MCF 10A (cell line): ENCODE results near the gene INPP5D. TPM values are rescaled to one million over a fixed set of nuclear protein-coding genes. Genes with fewer than 3 reads are reported as not detected.
"Not testable (repeated sequence)": the region's sequence is repeated elsewhere in the genome, so short reads cannot be mapped to it uniquely, and the experiment has no call there.

Experiments
- BruUV-seq: library from RNA; stranded (reverse); fragments of 400-500 nt; replicated peaks from 2 replicates; lab custom pipeline; 2021; lab: Mats Ljungman, UMichigan
- CTCF ChIA-PET: fragments of 300-600 bp; sonication (Branson Sonifier 250); formaldehyde crosslinking; extraction: SDS; loops from one replicate; lab custom pipeline; 2021; ENCODE audit warnings: antibody characterized with exemption, inconsistent platforms; lab: Yijun Ruan, JAX
- POLR2A ChIA-PET: fragments of 300-600, 350-650 bp; sonication (Branson Sonifier 250); formaldehyde crosslinking; extraction: SDS; loops from one replicate; lab custom pipeline; 2020; ENCODE audit warnings: antibody characterized with exemption, inconsistent platforms; lab: Yijun Ruan, JAX
- DNase-seq: peaks from one replicate; pipeline ENCODE4 v3.0.0-alpha.2; 2018; ENCODE audit not compliant: unreplicated experiment
- H3K27ac Mint-ChIP-seq: one replicate; pipeline ENCODE4 v1.8.0; 2022; ENCODE audit warnings: mild to moderate bottlenecking, low read depth, mixed read lengths; ENCODE audit not compliant: unreplicated experiment
- H3K27me3 Mint-ChIP-seq: one replicate; pipeline ENCODE4 v1.8.0; 2022; ENCODE audit warnings: mixed read lengths; ENCODE audit not compliant: insufficient read depth, unreplicated experiment
- H3K36me3 Mint-ChIP-seq: one replicate; pipeline ENCODE4 v1.8.0; 2022; ENCODE audit warnings: mild to moderate bottlenecking, moderate library complexity, mixed read lengths; ENCODE audit not compliant: insufficient read depth, unreplicated experiment
- H3K4me1 Mint-ChIP-seq: one replicate; pipeline ENCODE4 v1.8.0; 2022; ENCODE audit warnings: mixed read lengths; ENCODE audit not compliant: insufficient read depth, unreplicated experiment
- H3K4me3 Mint-ChIP-seq: one replicate; pipeline ENCODE4 v1.8.0; 2022; ENCODE audit warnings: mild to moderate bottlenecking, moderate library complexity, mixed read lengths; ENCODE audit not compliant: unreplicated experiment
- H3K9me3 Mint-ChIP-seq: one replicate; pipeline ENCODE4 v1.8.0; 2022; ENCODE audit warnings: mixed read lengths; ENCODE audit not compliant: unreplicated experiment
- intact Hi-C: fragments of 100-400 bp; cut with micrococcal nuclease; formaldehyde crosslinking; loops from 2 replicates; pipeline ENCODE4 v1.14.1; 2022
- total RNA-seq: library from RNA; stranded (reverse); gene quantifications from 2 replicates; pipeline ENCODE4 v1.2.3, GENCODE V29; 2022
- TF ChIP-seq, protein P1 (sequence below): fragments of 200-600 bp; IDR thresholded peaks from one replicate; pipeline ENCODE4 v1.8.0; 2022; ENCODE audit warnings: antibody characterized with exemption, mild to moderate bottlenecking; ENCODE audit not compliant: unreplicated experiment

The INPP5D gene
- total RNA-seq, 1 experiment from 2014 or later, result 64.9 TPM

DNA sequence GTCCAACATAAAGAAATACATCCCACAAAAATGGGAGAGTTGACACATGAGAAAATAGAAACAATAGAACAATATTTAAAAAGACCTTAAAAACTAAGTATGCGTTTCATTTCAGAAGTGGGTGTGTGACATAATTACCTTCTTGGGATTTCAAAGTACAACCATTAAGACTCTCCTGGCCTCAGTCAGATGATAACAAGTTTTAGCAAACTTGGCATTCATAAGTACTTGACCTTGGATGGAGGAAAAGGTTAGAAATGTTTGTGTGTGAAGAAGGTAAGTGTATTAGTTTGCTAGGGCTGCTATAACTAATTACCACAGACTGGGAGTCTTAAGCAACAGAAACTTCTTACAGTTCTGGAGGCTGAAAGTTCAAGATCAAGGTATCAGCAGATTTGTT, 42.2 kb upstream of the INPP5D start:
- CTCF ChIA-PET, result no interaction called here
- Mint-ChIP-seq H3K4me3 (no peak overlapping the region), H3K36me3 (no peaks in the 10 kb centered on the region), H3K27ac (no peak overlapping the region), H3K27me3 (no peaks in the 10 kb centered on the region), H3K4me1 (no peaks in the 10 kb centered on the region), H3K9me3 (peaks cover 13% of the 10 kb centered on the region)
- BruUV-seq, result no TSS peak
- TF ChIP-seq, protein P1, sequence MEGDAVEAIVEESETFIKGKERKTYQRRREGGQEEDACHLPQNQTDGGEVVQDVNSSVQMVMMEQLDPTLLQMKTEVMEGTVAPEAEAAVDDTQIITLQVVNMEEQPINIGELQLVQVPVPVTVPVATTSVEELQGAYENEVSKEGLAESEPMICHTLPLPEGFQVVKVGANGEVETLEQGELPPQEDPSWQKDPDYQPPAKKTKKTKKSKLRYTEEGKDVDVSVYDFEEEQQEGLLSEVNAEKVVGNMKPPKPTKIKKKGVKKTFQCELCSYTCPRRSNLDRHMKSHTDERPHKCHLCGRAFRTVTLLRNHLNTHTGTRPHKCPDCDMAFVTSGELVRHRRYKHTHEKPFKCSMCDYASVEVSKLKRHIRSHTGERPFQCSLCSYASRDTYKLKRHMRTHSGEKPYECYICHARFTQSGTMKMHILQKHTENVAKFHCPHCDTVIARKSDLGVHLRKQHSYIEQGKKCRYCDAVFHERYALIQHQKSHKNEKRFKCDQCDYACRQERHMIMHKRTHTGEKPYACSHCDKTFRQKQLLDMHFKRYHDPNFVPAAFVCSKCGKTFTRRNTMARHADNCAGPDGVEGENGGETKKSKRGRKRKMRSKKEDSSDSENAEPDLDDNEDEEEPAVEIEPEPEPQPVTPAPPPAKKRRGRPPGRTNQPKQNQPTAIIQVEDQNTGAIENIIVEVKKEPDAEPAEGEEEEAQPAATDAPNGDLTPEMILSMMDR, result no peak
- no peak for DNase-seq
- intact Hi-C loops, result no loop called here
- POLR2A ChIA-PET, result interaction anchor here (0.8 kb wide), 1 partner anchor 8 kb away, joined by 4 read pairs; no protein-coding TSS in a partner anchor

DNA sequence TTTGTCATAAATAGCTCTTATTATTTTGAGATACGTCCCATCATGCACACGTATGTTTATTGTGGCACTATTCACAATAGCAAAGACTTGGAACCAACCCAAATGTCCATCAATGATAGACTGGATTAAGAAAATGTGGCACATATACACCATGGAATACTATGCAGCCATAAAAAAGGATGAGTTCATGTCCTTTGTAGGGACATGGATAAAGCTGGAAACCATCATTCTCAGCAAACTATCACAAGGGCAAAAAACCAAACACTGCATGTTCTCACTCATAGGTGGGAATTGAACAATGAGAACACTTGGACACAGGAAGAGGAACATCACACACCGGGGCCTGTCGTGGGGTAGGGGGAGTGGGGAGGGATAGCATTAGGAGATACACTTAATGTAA, 40.5 kb upstream of the INPP5D start:
- H3K27me3 Mint-ChIP-seq, H3K27ac Mint-ChIP-seq, H3K4me3 Mint-ChIP-seq, H3K4me1 Mint-ChIP-seq, CTCF ChIA-PET, DNase-seq, H3K36me3 Mint-ChIP-seq, intact Hi-C loops, BruUV-seq: not testable (repeated sequence)
- H3K9me3 Mint-ChIP-seq, result peaks cover 11% of the 10 kb centered on the region
- POLR2A ChIA-PET, result interaction anchor here (0.6 kb wide), 1 partner anchor 30 kb away, joined by 3 read pairs; no protein-coding TSS in a partner anchor

DNA sequence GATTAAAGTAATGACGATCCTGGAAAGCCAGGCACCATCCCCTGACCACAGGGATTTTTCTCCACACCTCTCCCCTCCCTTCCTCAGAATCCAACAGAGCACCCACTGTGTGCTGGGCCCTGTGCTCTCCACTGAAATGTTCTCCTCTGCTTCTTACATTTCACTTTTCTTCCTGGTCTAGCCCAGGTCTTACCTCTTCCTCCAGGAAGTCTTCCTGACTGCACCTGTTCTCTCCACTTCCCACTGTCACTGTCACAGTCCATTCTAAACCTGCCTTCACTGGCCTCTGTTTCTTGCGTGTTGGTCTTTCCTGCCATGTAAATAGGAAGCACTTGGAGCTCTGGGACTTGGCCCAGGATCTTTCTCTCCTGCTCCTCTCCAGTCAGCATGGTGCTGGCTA, 39.7 kb upstream of the INPP5D start:
- BruUV-seq, result no TSS peak
- ChIA-PET POLR2A (no interaction called here), CTCF (no interaction called here)
- TF ChIP-seq, protein P1, result no peak
- H3K9me3 Mint-ChIP-seq, result peaks cover 3% of the 10 kb centered on the region
- H3K36me3 Mint-ChIP-seq, result no peaks in the 10 kb centered on the region
- intact Hi-C loops, result no loop called here
- no peak overlapping the region for H3K27ac Mint-ChIP-seq
- H3K4me3 Mint-ChIP-seq, result no peak overlapping the region
- H3K27me3 Mint-ChIP-seq, result no peaks in the 10 kb centered on the region
- DNase-seq, result no peak
- H3K4me1 Mint-ChIP-seq, result peaks cover 3% of the 10 kb centered on the region

DNA sequence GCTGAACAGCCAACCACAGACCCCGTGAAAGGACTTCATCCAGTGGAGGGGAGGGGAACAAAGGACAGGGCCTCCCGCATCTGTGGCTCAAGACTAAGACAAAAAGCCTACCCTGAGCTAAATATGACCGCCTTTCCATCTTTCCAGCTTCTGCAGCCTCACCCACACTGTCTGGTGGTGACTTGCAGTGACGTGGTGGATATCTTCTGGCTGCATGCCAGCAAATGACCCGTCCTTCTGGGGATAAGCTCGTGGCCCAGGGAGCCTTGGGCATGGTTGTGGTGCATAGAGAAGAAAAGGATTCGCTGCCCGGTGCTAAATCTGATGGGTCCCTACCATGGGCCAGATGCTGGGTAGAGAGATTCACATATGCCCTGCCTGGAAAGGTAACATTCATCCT, 38.4 kb upstream of the INPP5D start:
- intact Hi-C loops, result no loop called here
- no peak overlapping the region for H3K27ac Mint-ChIP-seq
- POLR2A ChIA-PET, result no interaction called here
- H3K36me3 Mint-ChIP-seq, result no peaks in the 10 kb centered on the region
- H3K4me3 Mint-ChIP-seq, result no peak overlapping the region
- H3K4me1 Mint-ChIP-seq, result peaks cover 14% of the 10 kb centered on the region
- TF ChIP-seq, protein P1, result no peak
- CTCF ChIA-PET, result no interaction called here
- H3K9me3 Mint-ChIP-seq, result no peaks in the 10 kb centered on the region
- BruUV-seq, result no TSS peak
- no peaks in the 10 kb centered on the region for H3K27me3 Mint-ChIP-seq
- peak; percentile 23 for DNase-seq

DNA sequence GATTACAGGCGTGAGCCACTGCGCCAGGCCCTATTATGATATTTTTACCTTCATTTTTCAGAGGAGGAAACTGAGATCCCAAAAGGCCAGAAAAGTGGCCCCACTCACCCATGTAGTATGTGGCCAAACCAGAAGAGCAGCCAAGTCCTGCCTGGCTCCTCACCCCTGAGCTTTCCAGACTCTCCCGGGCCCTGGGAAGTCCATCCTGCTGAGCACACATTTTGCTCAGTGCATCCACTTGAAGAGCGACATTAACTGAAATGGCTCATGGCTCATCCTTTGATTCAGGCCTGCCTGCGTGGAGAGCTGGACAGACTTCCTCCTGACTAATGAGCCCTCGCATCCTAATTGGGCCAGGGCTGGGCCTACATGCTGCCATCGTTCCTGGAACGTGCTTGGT, 37.6 kb upstream of the INPP5D start:
- H3K4me1 Mint-ChIP-seq, result peaks cover 15% of the 10 kb centered on the region
- H3K36me3 Mint-ChIP-seq, result no peaks in the 10 kb centered on the region
- H3K27ac Mint-ChIP-seq, result no peak overlapping the region
- H3K9me3 Mint-ChIP-seq, result no peaks in the 10 kb centered on the region
- TF ChIP-seq, protein P1, result no peak
- DNase-seq, result no peak
- ChIA-PET POLR2A (no interaction called here), CTCF (no interaction called here)
- H3K27me3 Mint-ChIP-seq, result no peaks in the 10 kb centered on the region
- no TSS peak for BruUV-seq
- intact Hi-C loops, result no loop called here
- no peak overlapping the region for H3K4me3 Mint-ChIP-seq
